ENCODE measurements around the gene RHBDL3. TPM values are rescaled to one million over a fixed set of nuclear protein-coding genes. Genes with fewer than 3 reads are reported as not detected.

RHBDL3 gene
- total and polyA plus RNA-seq, 10 of the 15 experiments (the other 5 are each of a cell fraction or from before 2014, with no cell fraction given), result 0.04 to 0.24 (median 0.04) TPM; not detected in 5

DNA sequence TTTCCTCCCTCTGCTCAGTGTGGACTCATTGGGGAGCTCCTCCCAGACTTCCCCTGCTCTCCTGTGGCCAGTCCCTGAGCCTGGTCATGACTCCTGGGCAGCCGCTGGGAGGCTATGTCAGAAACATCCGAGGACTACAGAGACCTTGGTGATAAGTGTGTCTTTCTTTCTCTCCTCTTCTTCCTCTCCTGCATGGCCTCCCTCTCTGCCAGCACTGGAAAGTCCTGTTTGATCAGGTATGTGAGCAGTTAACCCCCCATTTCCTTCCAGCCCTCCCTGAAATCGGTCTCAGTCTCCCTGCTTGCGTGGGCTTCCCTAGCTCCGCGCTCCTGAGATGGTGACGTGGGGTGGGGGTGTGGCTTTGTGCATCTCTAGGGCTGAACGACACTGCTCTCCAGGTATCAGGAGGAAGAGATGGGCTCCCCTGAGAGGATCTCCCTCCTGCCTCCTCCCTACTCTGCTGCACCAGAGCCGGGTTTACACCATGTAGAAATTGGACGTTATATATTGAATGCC is 2.1 kb downstream of the RHBDL3 start (continued):
- TF ChIP-seq CUX1 (IDR thresholded peaks at IDR 0.05; ENCODE audit: insufficient replicate concordance, low read depth, low read length) (no peak), EED (IDR thresholded peaks at IDR 0.05; ENCODE audit: low read depth) (no peak), FOXM1 (IDR thresholded peaks at IDR 0.05; ENCODE audit: low read depth, low read length) (no peak), ZBED1 (IDR thresholded peaks at IDR 0.05; ENCODE audit: borderline replicate concordance) (no peak), SPI1 (IDR thresholded peaks at IDR 0.05; ENCODE audit: borderline replicate concordance, insufficient read depth, low read depth, low read length) (no peak)

DNA sequence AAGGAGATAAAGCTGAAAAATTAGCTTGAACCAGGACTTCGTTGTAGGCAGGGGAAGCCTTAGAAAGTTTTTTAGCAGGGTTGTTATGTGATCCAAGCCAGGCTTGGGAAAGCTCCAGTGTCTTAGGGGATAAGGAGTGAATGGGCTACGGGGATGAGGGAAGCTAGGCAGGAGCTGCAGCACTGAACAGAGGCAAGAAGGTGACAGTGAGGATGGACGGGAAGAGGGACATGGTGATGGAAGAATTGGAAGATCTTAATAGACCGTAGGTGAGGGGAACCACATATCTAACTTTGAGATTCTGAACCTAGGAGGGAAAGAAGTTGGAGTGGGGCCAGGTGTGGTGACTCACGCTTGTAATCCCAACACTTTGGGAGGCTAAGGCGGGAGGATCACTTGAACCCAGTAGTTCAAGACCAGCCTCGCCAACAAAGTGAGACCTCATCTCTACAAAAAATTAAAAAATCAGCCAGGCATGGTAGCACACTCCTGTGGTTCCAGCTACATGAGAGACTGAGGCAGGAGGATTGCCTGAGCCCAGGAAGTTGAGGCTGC is 3.2 kb downstream of the RHBDL3 start:
- in situ Hi-C loops (cut with MboI), result no loop called here
- peaks cover 4% of the 10 kb centered on the region; the same call in 1 of the 2 replicates for H3K4me1 ChIP-seq (ENCODE audit: control insufficient read depth, insufficient read depth, low read length)
- no peak overlapping the region for H3K27ac ChIP-seq (ENCODE audit: control insufficient read depth, insufficient read depth)
- no peak overlapping the region for H3K4me2 ChIP-seq (ENCODE audit: control insufficient read depth, insufficient read depth)
- POLR2A ChIA-PET, result no interaction called here
- H3K79me2 ChIP-seq (ENCODE audit: control insufficient read depth, insufficient read depth, low read length), result no peaks in the 10 kb centered on the region
- DNase-seq (ENCODE audit: low read depth, low spot score) (no peak), ATAC-seq (no peak), FAIRE-seq (no peak)
- no TSS peak for BruUV-seq (replicated peaks)
- SMC1A ChIA-PET (ENCODE audit: uncharacterized antibody, unreplicated experiment), result interaction anchor here (1.5 kb wide), 1 partner anchor 47 kb away, joined by 3 read pairs; no protein-coding TSS in a partner anchor
- H4K20me1 ChIP-seq (ENCODE audit: control insufficient read depth, insufficient read depth), result no peaks in the 10 kb centered on the region
- intact Hi-C loops (cut with micrococcal nuclease; ENCODE audit: unreplicated experiment), result no loop called here
- H3K9ac ChIP-seq (ENCODE audit: control insufficient read depth, insufficient read depth, low read length), result no peak overlapping the region
- H3K9me3 ChIP-seq (replicated peaks; ENCODE audit: control insufficient read depth, insufficient read depth, low read length), result no peaks in the 10 kb centered on the region
- H3K4me3 ChIP-seq, result no peak overlapping the region
- no peak overlapping the region for H2AFZ ChIP-seq (ENCODE audit: control insufficient read depth, low read depth, low read length)
- no peaks in the 10 kb centered on the region for H3K36me3 ChIP-seq (ENCODE audit: control insufficient read depth in 2 of 2, insufficient read depth in 2 of 2, low read length in 1 of 2)
- WGBS (ENCODE audit: insufficient coverage, insufficient replicate concordance, low lambda C conversion rate, missing lambda C conversion rate), result 53% methylated on average over 7 of the region's 7 CpGs
- RAD21 ChIA-PET (ENCODE audit: unreplicated experiment), result no interaction called here
- CTCF ChIA-PET, result no interaction called here
- H3K27me3 ChIP-seq (replicated peaks in 1 of 2; ENCODE audit: control insufficient read depth in 2 of 2, insufficient read depth in 2 of 2, low read length in 1 of 2), result peaks cover 15 to 20% of the 10 kb centered on the region in 2 experiments
- TF ChIP-seq, protein P1, sequence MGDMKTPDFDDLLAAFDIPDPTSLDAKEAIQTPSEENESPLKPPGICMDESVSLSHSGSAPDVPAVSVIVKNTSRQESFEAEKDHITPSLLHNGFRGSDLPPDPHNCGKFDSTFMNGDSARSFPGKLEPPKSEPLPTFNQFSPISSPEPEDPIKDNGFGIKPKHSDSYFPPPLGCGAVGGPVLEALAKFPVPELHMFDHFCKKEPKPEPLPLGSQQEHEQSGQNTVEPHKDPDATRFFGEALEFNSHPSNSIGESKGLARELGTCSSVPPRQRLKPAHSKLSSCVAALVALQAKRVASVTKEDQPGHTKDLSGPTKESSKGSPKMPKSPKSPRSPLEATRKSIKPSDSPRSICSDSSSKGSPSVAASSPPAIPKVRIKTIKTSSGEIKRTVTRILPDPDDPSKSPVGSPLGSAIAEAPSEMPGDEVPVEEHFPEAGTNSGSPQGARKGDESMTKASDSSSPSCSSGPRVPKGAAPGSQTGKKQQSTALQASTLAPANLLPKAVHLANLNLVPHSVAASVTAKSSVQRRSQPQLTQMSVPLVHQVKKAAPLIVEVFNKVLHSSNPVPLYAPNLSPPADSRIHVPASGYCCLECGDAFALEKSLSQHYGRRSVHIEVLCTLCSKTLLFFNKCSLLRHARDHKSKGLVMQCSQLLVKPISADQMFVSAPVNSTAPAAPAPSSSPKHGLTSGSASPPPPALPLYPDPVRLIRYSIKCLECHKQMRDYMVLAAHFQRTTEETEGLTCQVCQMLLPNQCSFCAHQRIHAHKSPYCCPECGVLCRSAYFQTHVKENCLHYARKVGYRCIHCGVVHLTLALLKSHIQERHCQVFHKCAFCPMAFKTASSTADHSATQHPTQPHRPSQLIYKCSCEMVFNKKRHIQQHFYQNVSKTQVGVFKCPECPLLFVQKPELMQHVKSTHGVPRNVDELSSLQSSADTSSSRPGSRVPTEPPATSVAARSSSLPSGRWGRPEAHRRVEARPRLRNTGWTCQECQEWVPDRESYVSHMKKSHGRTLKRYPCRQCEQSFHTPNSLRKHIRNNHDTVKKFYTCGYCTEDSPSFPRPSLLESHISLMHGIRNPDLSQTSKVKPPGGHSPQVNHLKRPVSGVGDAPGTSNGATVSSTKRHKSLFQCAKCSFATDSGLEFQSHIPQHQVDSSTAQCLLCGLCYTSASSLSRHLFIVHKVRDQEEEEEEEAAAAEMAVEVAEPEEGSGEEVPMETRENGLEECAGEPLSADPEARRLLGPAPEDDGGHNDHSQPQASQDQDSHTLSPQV (IDR thresholded peaks at IDR 0.05), result no peak
- no peak for TF ChIP-seq HDAC2 (IDR thresholded peaks at IDR 0.05)
- TF ChIP-seq ASH2L (IDR thresholded peaks at IDR 0.05; ENCODE audit: borderline replicate concordance, low read depth), result no peak
- no peak for TF ChIP-seq STAT1 (conservative IDR thresholded peaks at IDR 0.05)
- TF ChIP-seq, protein P2, sequence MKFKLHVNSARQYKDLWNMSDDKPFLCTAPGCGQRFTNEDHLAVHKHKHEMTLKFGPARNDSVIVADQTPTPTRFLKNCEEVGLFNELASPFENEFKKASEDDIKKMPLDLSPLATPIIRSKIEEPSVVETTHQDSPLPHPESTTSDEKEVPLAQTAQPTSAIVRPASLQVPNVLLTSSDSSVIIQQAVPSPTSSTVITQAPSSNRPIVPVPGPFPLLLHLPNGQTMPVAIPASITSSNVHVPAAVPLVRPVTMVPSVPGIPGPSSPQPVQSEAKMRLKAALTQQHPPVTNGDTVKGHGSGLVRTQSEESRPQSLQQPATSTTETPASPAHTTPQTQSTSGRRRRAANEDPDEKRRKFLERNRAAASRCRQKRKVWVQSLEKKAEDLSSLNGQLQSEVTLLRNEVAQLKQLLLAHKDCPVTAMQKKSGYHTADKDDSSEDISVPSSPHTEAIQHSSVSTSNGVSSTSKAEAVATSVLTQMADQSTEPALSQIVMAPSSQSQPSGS (IDR thresholded peaks at IDR 0.05; ENCODE audit: low read length), result no peak
- TF ChIP-seq BHLHE40 (IDR thresholded peaks at IDR 0.05; ENCODE audit: borderline replicate concordance in 1 of 2, low read depth in 2 of 2, low read length in 1 of 2), result no peak
- no peak for TF ChIP-seq SP1 (IDR thresholded peaks at IDR 0.05; ENCODE audit: low read depth, low read length)
- no peak for TF ChIP-seq EED (IDR thresholded peaks at IDR 0.05; ENCODE audit: low read depth)
